CD14-positive monocyte (primary cell): Measurements from ENCODE around the gene ZFPM1. TPM values are rescaled to one million over a fixed set of nuclear protein-coding genes. Genes with fewer than 3 reads are reported as not detected.

Source experiments
- DNase-seq, 3 donors: peaks; one replicate each; pipeline ENCODE4 v3.0.0-alpha.2; 2011 to 2022
- H2AFZ ChIP-seq: 2 replicates; pipeline ENCODE4 v1.6.0; 2012; ENCODE audit warnings: mild to moderate bottlenecking, low read depth, low read length, inconsistent platforms; ENCODE audit not compliant: insufficient read depth, poor library complexity, severe bottlenecking
- H3K27ac ChIP-seq, 2 donors: 1 replicate in 1 of 2; 2 replicates in 1 of 2; pipeline ENCODE4 v1.5.1; 2012 to 2013; ENCODE audit warnings: low read length in 2 of 2, control low read depth in 1 of 2, inconsistent platforms in 1 of 2, low read depth in 1 of 2, mild to moderate bottlenecking in 1 of 2
- H3K27me3 ChIP-seq, 2 donors: one replicate each; pipeline versions ENCODE4 v1.6.0 to v1.6.1; 2011 to 2013; ENCODE audit warnings: low read length in 2 of 2; ENCODE audit not compliant: control insufficient read depth in 2 of 2, insufficient read depth in 2 of 2
- H3K36me3 ChIP-seq, 2 donors: replicated peaks in 1 of 2; 1 replicate in 1 of 2; 2 replicates in 1 of 2; pipeline versions ENCODE4 v1.5.1 to v1.6.1; 2012 to 2013; ENCODE audit warnings: low read length in 2 of 2, control low read depth in 1 of 2, inconsistent platforms in 1 of 2, mild to moderate bottlenecking in 1 of 2; ENCODE audit not compliant: insufficient read depth in 2 of 2, control insufficient read depth in 1 of 2
- H3K4me1 ChIP-seq, 2 donors: 1 replicate in 1 of 2; 2 replicates in 1 of 2; pipeline versions ENCODE4 v1.5.1 to v1.6.1; 2012 to 2013; ENCODE audit warnings: low read length in 2 of 2, control low read depth in 1 of 2, inconsistent platforms in 1 of 2, mild to moderate bottlenecking in 1 of 2, moderate library complexity in 1 of 2; ENCODE audit not compliant: insufficient read depth in 2 of 2, control insufficient read depth in 1 of 2
- H3K4me2 ChIP-seq: replicated peaks from 2 replicates; pipeline ENCODE3; 2012; ENCODE audit warnings: low read length, moderate library complexity, mild to moderate bottlenecking; ENCODE audit not compliant: poor library complexity, severe bottlenecking; ENCODE audit errors: extremely low read depth
- H3K4me3 ChIP-seq, 3 experiments: fragments of 200-600 bp in 1 of 3; sonication (generic) in 1 of 3; replicated peaks in 1 of 3; 1 replicate in 2 of 3; 2 replicates in 1 of 3; pipeline ENCODE4 v1.5.1; 2011 to 2013; ENCODE audit warnings: low read length in 3 of 3, mild to moderate bottlenecking in 3 of 3, control low read depth in 2 of 3, low read depth in 2 of 3, inconsistent platforms in 1 of 3, moderate library complexity in 1 of 3
- H3K79me2 ChIP-seq: 2 replicates; pipeline ENCODE4 v1.6.0; 2012; ENCODE audit warnings: mild to moderate bottlenecking, control low read depth, inconsistent platforms, low read length, moderate library complexity; ENCODE audit not compliant: insufficient read depth
- H3K9ac ChIP-seq: 2 replicates; pipeline ENCODE4 v1.6.0; 2017; ENCODE audit warnings: low read length, mild to moderate bottlenecking; ENCODE audit not compliant: insufficient read depth, poor library complexity, severe bottlenecking
- H3K9me3 ChIP-seq, 2 donors: replicated peaks in 1 of 2; 1 replicate in 1 of 2; 2 replicates in 1 of 2; pipeline versions ENCODE4 v1.5.1 to v1.6.1; 2012 to 2013; ENCODE audit warnings: low read length in 2 of 2, control low read depth in 1 of 2; ENCODE audit not compliant: control insufficient read depth in 1 of 2, insufficient read depth in 1 of 2
- H4K20me1 ChIP-seq: 2 replicates; pipeline ENCODE4 v1.6.0; 2012; ENCODE audit warnings: mild to moderate bottlenecking, low read length, control low read depth, moderate library complexity; ENCODE audit not compliant: insufficient read depth
- H3K27ac Mint-ChIP-seq, 7 donors: one replicate each; pipeline ENCODE4 v1.8.0; 2020; ENCODE audit warnings: mild to moderate bottlenecking in 7 of 7, mixed read lengths in 7 of 7, moderate library complexity in 6 of 7, inconsistent platforms in 2 of 7
- H3K27me3 Mint-ChIP-seq, 3 donors: one replicate each; pipeline ENCODE4 v1.8.0; 2021 to 2022; ENCODE audit warnings: low read depth in 3 of 3, mild to moderate bottlenecking in 3 of 3, mixed read lengths in 3 of 3, moderate library complexity in 3 of 3, inconsistent platforms in 1 of 3
- H3K36me3 Mint-ChIP-seq, 2 donors: one replicate each; pipeline ENCODE4 v1.8.0; 2020; ENCODE audit warnings: mixed read lengths in 2 of 2, inconsistent platforms in 1 of 2, mild to moderate bottlenecking in 1 of 2
- H3K4me1 Mint-ChIP-seq: one replicate; pipeline ENCODE4 v1.8.0; 2020; ENCODE audit warnings: mild to moderate bottlenecking, mixed read lengths
- H3K4me3 Mint-ChIP-seq, 2 donors: one replicate each; pipeline ENCODE4 v1.8.0; 2020; ENCODE audit warnings: mild to moderate bottlenecking in 2 of 2, mixed read lengths in 2 of 2, moderate library complexity in 1 of 2
- H3K9me3 Mint-ChIP-seq, 7 donors: one replicate each; pipeline ENCODE4 v1.8.0; 2020 to 2022; ENCODE audit warnings: mixed read lengths in 7 of 7, mild to moderate bottlenecking in 6 of 7, moderate library complexity in 6 of 7, inconsistent platforms in 2 of 7
- CTCF ChIP-seq: fragments of 200-600 bp; IDR thresholded peaks from one replicate; pipeline ENCODE4 v1.8.0; 2022; ENCODE audit warnings: antibody characterized with exemption, mild to moderate bottlenecking
- WGBS: methylation state at CpG from one replicate; pipeline ENCODE4 v1.1.5; 2013; ENCODE audit warnings: missing lambda C conversion rate; ENCODE audit not compliant: insufficient coverage; 5-methylcytosine and 5-hydroxymethylcytosine counted together
- intact Hi-C, 2 donors: fragments of 100-400 bp; cut with micrococcal nuclease; formaldehyde crosslinking; loops; one replicate each; pipeline versions ENCODE4 v1.15.0 to v1.15.1; 2023
- polyA plus RNA-seq, 3 donors: library from polyadenylated mRNA; depleted of rRNA in 1 of 3; unstranded in 2 of 3; stranded (reverse) in 1 of 3; fragments of 300-500 nt in 2 of 3; fragments of >200 nt in 1 of 3; fragmentation: Illumina TruSeq in 2 of 3; gene quantifications; 1 replicate in 2 of 3; 2 replicates in 1 of 3; pipeline ENCODE4 v1.2.3, GENCODE V29; 2012 to 2021

ZFPM1 gene
- polyA plus RNA-seq, 3 donors, result 0.04 to 0.19 (median 0.12) TPM

GRCh38 chr16:88459366-88460073 lies 6.4 kb downstream of the ZFPM1 start:
- no peak overlapping the region for H3K4me2 ChIP-seq
- WGBS, result 75% methylated on average over 4 of the region's 8 CpGs
- H3K27ac Mint-ChIP-seq, result peak overlapping the region in 1 of 7 donors; percentile 50
- peaks cover 0 to 8% of the 10 kb centered on the region in 2 donors for H3K9me3 ChIP-seq
- H4K20me1 ChIP-seq, result peaks cover 3% of the 10 kb centered on the region
- no peak overlapping the region for H3K9ac ChIP-seq
- H3K27me3 Mint-ChIP-seq, result peaks cover 34 to 51% (median 39%) of the 10 kb centered on the region in 3 donors
- H3K27me3 ChIP-seq, result peaks cover 19 to 35% of the 10 kb centered on the region in 2 donors
- no peaks in the 10 kb centered on the region for H3K36me3 Mint-ChIP-seq
- H3K27ac ChIP-seq, result no peak overlapping the region
- peaks cover 16 to 19% of the 10 kb centered on the region in 2 donors for H3K4me1 ChIP-seq
- intact Hi-C loops, result no loop called here
- peaks cover 0 to 14% (median 3%) of the 10 kb centered on the region in 7 donors for H3K9me3 Mint-ChIP-seq
- DNase-seq, result no peak
- H3K4me1 Mint-ChIP-seq, result peaks cover 17% of the 10 kb centered on the region
- H3K4me3 Mint-ChIP-seq, result no peak overlapping the region
- TF ChIP-seq CTCF, result no peak
- H3K4me3 ChIP-seq, result no peak overlapping the region
- no peaks in the 10 kb centered on the region for H3K36me3 ChIP-seq
- H3K79me2 ChIP-seq, result no peaks in the 10 kb centered on the region
- no peak overlapping the region for H2AFZ ChIP-seq

GRCh38 chr16:88460496-88461330 lies 7.6 kb downstream of the ZFPM1 start:
- H3K4me2 ChIP-seq, result no peak overlapping the region
- Mint-ChIP-seq H3K9me3 (peaks cover 0 to 9% (median 0%) of the 10 kb centered on the region in 7 donors), H3K27ac (no peak overlapping the region), H3K36me3 (no peaks in the 10 kb centered on the region), H3K4me1 (peaks cover 13% of the 10 kb centered on the region), H3K27me3 (peaks cover 29 to 40% (median 30%) of the 10 kb centered on the region in 3 donors), H3K4me3 (no peak overlapping the region)
- 93% methylated on average over 27 of the region's 32 CpGs for WGBS
- H3K79me2 ChIP-seq, result no peaks in the 10 kb centered on the region
- H3K27ac ChIP-seq, result no peak overlapping the region
- intact Hi-C loops, result no loop called here
- no peaks in the 10 kb centered on the region for H3K36me3 ChIP-seq
- no peak overlapping the region for H3K4me3 ChIP-seq
- peaks cover 0 to 7% of the 10 kb centered on the region in 2 donors for H3K9me3 ChIP-seq
- peaks cover 17 to 27% of the 10 kb centered on the region in 2 donors for H3K27me3 ChIP-seq
- H3K9ac ChIP-seq, result no peak overlapping the region
- no peak overlapping the region for H2AFZ ChIP-seq
- TF ChIP-seq CTCF, result no peak
- H3K4me1 ChIP-seq, result peaks cover 6 to 14% of the 10 kb centered on the region in 2 donors
- no peak for DNase-seq
- no peaks in the 10 kb centered on the region for H4K20me1 ChIP-seq
